PFSK-1 (cell line): Measurements from ENCODE around the gene ACYP1.

Experiments used
- POLR2AphosphoS5 ChIP-seq: IDR thresholded peaks from 2 replicates; pipeline ENCODE4 v1.6.1; 2012; ENCODE audit warnings: low read depth, mild to moderate bottlenecking, control low read depth, low read length, moderate library complexity
- REST ChIP-seq, 2 experiments: IDR thresholded peaks; 2 replicates each; pipeline versions ENCODE4 v1.6.1 to v1.8.0; 2011 to 2012; ENCODE audit warnings: low read depth in 2 of 2, low read length in 2 of 2, control low read depth in 1 of 2, inconsistent platforms in 1 of 2, mild to moderate bottlenecking in 1 of 2, moderate library complexity in 1 of 2; ENCODE audit not compliant: insufficient read depth in 1 of 2

GRCh38 chr14:75041613-75042012 is 22.2 kb downstream of the ACYP1 start:
- TF ChIP-seq POLR2AphosphoS5 (no peak), REST (IDR thresholded peaks at IDR 0.05; ENCODE audit: insufficient read depth in 1 of 2, low read depth in 2 of 2, low read length in 2 of 2) (no peak)
